Measurements from ENCODE around the gene MAGI1. TPM values are rescaled to one million over a fixed set of nuclear protein-coding genes. Genes with fewer than 3 reads are reported as not detected.
A peak's percentile ranks its signal among the peaks of the same experiment; 100 is the strongest.

Gene MAGI1
- total RNA-seq, 4 donors from 2014 or later = 17.2 to 40.8 (median 28.1) TPM

GRCh38 chr3:65979162-65979561 is 59.6 kb downstream of the MAGI1 start:
- ATAC-seq = no peak
- Histone ChIP-seq H3K9me3 (no peaks in the 10 kb centered on the region), H3K27me3 (no peaks in the 10 kb centered on the region), H3K36me3 (no peaks in the 10 kb centered on the region), H3K27ac (peak overlapping the region in 1 of 4 donors; percentile 43), H3K4me1 (peaks cover 0 to 8% (median 2%) of the 10 kb centered on the region in 3 donors), H3K4me3 (no peak overlapping the region)
- 15 to 16% methylated on average over 6 of the region's 6 CpGs for WGBS, 2 donors (ENCODE audit: low coverage in 1 of 2)
- TF ChIP-seq POLR2AphosphoS5 (IDR thresholded peaks at IDR 0.05) (peak; percentile 26), POLR2A (IDR thresholded peaks at IDR 0.05) (no peak)

DNA sequence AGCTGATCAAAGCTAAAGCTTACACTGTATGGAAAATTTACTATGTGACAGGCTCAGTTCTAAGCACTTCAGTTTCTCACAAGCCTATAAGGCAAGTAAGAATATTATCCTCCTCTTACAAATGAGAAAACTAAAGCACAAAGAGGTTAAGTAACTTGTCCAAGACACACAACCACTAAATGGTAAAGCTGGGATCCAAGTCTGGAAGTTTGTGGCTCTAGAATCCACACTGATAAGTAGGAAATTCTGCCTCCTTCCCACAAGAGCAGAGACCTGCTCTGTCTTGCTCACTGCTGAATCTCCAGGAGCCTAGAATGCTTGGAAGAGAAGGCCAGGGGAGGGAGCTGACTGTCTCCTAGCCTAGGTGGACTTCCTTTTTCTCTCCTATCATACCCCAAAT is 60.6 kb downstream of the MAGI1 start:
- TF ChIP-seq CTCF (IDR thresholded peaks at IDR 0.05) (no peak), POLR2AphosphoS5 (IDR thresholded peaks at IDR 0.05) (no peak), EP300 (IDR thresholded peaks at IDR 0.05) (no peak), POLR2A (IDR thresholded peaks at IDR 0.05) (no peak)
- ATAC-seq = no peak
- Histone ChIP-seq H3K27ac (no peak overlapping the region), H3K27me3 (no peaks in the 10 kb centered on the region), H3K4me3 (no peak overlapping the region), H3K4me1 (peaks cover 0 to 8% (median 2%) of the 10 kb centered on the region in 3 donors), H3K36me3 (no peaks in the 10 kb centered on the region), H3K9me3 (no peaks in the 10 kb centered on the region)

DNA sequence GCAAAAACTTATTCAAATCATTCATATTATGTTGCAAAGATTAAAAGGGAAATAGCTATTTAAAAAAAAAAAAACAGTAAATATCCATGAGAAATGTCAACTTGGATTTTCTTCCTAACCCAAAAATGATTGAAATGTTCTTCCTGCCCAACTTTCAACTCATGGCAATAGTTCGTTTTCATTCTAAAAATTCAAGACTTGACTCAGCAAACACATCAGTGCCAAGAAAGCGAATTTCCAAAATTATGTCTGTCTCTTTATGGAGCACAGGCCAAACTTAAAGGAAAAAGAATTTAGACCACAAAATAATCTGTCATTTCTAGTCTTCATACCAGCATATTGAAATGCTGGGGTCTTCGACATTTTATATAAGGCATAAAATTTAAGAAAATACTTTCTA is 63.7 kb downstream of the MAGI1 start:
- 68 to 70% methylated on average over 3 of the region's 3 CpGs for WGBS, 2 donors (ENCODE audit: low coverage in 1 of 2)
- no peak overlapping the region for H3K27ac ChIP-seq
- H3K27me3 ChIP-seq = no peaks in the 10 kb centered on the region
- no peaks in the 10 kb centered on the region for H3K36me3 ChIP-seq
- no peaks in the 10 kb centered on the region for H3K9me3 ChIP-seq
- ATAC-seq = no peak
- H3K4me1 ChIP-seq = peaks cover 0 to 17% (median 2%) of the 10 kb centered on the region in 3 donors
- TF ChIP-seq POLR2AphosphoS5 (IDR thresholded peaks at IDR 0.05) = no peak
- no peak for TF ChIP-seq POLR2A (IDR thresholded peaks at IDR 0.05)
- no peak for TF ChIP-seq CTCF (IDR thresholded peaks at IDR 0.05)
- TF ChIP-seq EP300 (IDR thresholded peaks at IDR 0.05) = no peak
- H3K4me3 ChIP-seq = no peak overlapping the region

GRCh38 chr3:65974509-65974908 is 64.2 kb downstream of the MAGI1 start:
- TF ChIP-seq EP300 (IDR thresholded peaks at IDR 0.05) = no peak
- TF ChIP-seq POLR2A (IDR thresholded peaks at IDR 0.05) = no peak
- TF ChIP-seq POLR2AphosphoS5 (IDR thresholded peaks at IDR 0.05) = no peak
- TF ChIP-seq CTCF (IDR thresholded peaks at IDR 0.05) = no peak
- Histone ChIP-seq H3K27me3 (no peaks in the 10 kb centered on the region), H3K27ac (no peak overlapping the region), H3K36me3 (no peaks in the 10 kb centered on the region), H3K4me3 (no peak overlapping the region), H3K4me1 (peaks cover 0 to 13% (median 0%) of the 10 kb centered on the region in 3 donors), H3K9me3 (no peaks in the 10 kb centered on the region)
- 97 to 100% methylated on average over 2 to 3 of the region's 4 CpGs for WGBS, 2 donors (ENCODE audit: low coverage in 1 of 2)
- ATAC-seq = no peak

DNA sequence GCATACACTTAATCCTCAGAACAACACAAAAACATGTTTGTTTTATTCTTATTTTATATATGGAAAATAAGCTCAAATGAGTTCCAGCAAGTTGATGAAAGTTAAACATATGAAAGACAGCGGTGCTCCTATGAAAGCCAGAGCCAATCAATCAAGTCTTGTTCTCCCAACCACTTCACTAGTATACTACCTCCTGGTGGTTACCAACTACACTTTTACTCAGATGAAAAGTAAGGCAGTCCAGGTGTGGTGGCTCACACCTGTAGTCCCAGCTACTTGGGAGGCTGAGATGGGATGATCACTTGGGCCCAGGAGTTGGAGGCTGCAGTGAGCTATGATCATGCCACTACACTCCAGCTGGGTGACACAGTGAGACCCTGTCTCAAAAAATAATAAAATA is 66.0 kb downstream of the MAGI1 start:
- Histone ChIP-seq H3K4me1 (peaks cover 0 to 9% (median 0%) of the 10 kb centered on the region in 3 donors), H3K36me3 (no peaks in the 10 kb centered on the region), H3K27me3 (no peaks in the 10 kb centered on the region), H3K4me3 (no peak overlapping the region), H3K9me3 (no peaks in the 10 kb centered on the region), H3K27ac (no peak overlapping the region)
- TF ChIP-seq CTCF (IDR thresholded peaks at IDR 0.05) = no peak
- TF ChIP-seq POLR2AphosphoS5 (IDR thresholded peaks at IDR 0.05) = no peak
- no peak for TF ChIP-seq EP300 (IDR thresholded peaks at IDR 0.05)
- TF ChIP-seq POLR2A (IDR thresholded peaks at IDR 0.05) = no peak
- WGBS, 2 donors (ENCODE audit: low coverage in 1 of 2) = 100% methylated on average over 1 of the region's 1 CpG
- ATAC-seq = no peak
